ENCODE results near the gene ELMO3. TPM values are rescaled to one million over a fixed set of nuclear protein-coding genes. Genes with fewer than 3 reads are reported as not detected.

Gene ELMO3
- total and polyA plus RNA-seq, 2 of the 13 experiments (the other 11 are each of a cell fraction or from before 2014, with no cell fraction given), result 2.6 to 4.0 TPM

DNA sequence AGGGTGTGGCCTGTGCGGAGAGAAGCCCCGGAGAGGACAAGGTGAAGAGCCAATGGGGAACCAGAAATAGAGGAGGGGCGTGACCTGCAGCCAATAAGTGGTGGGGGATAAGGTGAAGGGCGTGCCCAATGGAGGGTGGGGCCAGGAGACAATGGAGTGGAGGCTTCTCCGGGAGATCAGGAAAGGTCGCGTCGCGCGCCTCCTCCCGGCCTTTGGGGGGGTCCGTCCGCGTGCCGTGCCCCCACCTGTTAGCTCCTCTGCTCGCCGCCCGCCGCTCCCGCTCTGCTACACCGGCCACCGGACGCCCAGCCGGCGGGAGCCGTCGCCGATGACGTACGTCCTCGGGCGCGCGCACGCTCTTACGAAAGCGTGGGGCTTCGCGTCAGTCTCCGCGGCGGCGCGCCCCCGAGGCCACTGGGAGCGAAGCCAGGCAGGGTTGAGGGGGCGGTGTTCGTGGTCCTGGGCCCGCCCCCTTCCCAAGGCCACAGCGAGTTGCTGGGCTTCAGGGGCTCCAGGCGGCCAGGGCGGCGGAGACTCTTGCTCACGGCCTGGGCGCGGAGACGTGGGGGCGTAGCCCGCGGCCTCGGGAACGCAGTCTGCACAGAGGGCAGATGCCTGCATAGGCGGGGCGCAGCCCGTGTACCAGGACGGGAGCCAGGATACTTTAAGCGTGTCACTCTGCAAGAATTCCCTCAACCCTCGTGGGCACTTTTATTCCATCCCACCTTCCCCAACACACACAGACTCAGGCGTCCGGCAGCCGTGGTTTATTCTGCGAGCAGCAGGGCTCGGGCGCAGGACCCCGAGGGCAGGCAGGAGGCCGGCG, 15.1 kb upstream of the ELMO3 start, which contains the start of gene MATCAP1 (continued):
- TF ChIP-seq ZC3H4 (CRISPR knock-in tag; IDR thresholded peaks at IDR 0.05; ENCODE audit: borderline replicate concordance), result no peak
- TF ChIP-seq, protein P1, sequence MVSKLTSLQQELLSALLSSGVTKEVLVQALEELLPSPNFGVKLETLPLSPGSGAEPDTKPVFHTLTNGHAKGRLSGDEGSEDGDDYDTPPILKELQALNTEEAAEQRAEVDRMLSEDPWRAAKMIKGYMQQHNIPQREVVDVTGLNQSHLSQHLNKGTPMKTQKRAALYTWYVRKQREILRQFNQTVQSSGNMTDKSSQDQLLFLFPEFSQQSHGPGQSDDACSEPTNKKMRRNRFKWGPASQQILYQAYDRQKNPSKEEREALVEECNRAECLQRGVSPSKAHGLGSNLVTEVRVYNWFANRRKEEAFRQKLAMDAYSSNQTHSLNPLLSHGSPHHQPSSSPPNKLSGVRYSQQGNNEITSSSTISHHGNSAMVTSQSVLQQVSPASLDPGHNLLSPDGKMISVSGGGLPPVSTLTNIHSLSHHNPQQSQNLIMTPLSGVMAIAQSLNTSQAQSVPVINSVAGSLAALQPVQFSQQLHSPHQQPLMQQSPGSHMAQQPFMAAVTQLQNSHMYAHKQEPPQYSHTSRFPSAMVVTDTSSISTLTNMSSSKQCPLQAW (CRISPR knock-in tag; IDR thresholded peaks at IDR 0.05), result no peak; the same call in 1 of the 2 replicates
- TF ChIP-seq ZNF552 (CRISPR knock-in tag; IDR thresholded peaks at IDR 0.05; ENCODE audit: borderline replicate concordance), result no peak
- TF ChIP-seq SKI (IDR thresholded peaks at IDR 0.05; ENCODE audit: partially characterized antibody), result peak; percentile 46
- TF ChIP-seq NFE2L1 (CRISPR knock-in tag; IDR thresholded peaks at IDR 0.05; ENCODE audit: borderline replicate concordance), result no peak
- no peak for TF ChIP-seq ZNF841 (CRISPR knock-in tag; IDR thresholded peaks at IDR 0.05; ENCODE audit: borderline replicate concordance)
- no peak for TF ChIP-seq PRPF4 (IDR thresholded peaks at IDR 0.05; ENCODE audit: low read depth, low read length, poor library complexity, severe bottlenecking)
- TF ChIP-seq, protein P2, sequence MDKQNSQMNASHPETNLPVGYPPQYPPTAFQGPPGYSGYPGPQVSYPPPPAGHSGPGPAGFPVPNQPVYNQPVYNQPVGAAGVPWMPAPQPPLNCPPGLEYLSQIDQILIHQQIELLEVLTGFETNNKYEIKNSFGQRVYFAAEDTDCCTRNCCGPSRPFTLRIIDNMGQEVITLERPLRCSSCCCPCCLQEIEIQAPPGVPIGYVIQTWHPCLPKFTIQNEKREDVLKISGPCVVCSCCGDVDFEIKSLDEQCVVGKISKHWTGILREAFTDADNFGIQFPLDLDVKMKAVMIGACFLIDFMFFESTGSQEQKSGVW (CRISPR knock-in tag; IDR thresholded peaks at IDR 0.05; ENCODE audit: borderline replicate concordance), result no peak
- peak; percentile 21; the same call in 1 of the 2 replicates for TF ChIP-seq ZNF292 (CRISPR knock-in tag; IDR thresholded peaks at IDR 0.05; ENCODE audit: borderline replicate concordance, low read depth)
- 0 out of 2 replicates have a peak, but pooled peaks have one; percentile 7 for TF ChIP-seq ZNF589 (CRISPR knock-in tag; conservative IDR thresholded peaks at IDR 0.05)
- TF ChIP-seq ZNF614 (CRISPR knock-in tag; IDR thresholded peaks at IDR 0.05; ENCODE audit: borderline replicate concordance), result peak; percentile 88
- peak; percentile 91 for TF ChIP-seq MIER2 (CRISPR knock-in tag; IDR thresholded peaks at IDR 0.05)
- TF ChIP-seq ZBTB3 (CRISPR knock-in tag; IDR thresholded peaks at IDR 0.05; ENCODE audit: borderline replicate concordance, low read depth), result 0 out of 2 replicates have a peak, but pooled peaks have one; percentile 76
- no peak for TF ChIP-seq NR2F6 (IDR thresholded peaks at IDR 0.05)
- TF ChIP-seq NR2F6 (CRISPR knock-in tag; IDR thresholded peaks at IDR 0.05), result no peak
- 0 out of 2 replicates have a peak, but pooled peaks have one; percentile 8 for TF ChIP-seq ZNF557 (CRISPR knock-in tag; IDR thresholded peaks at IDR 0.05)
- TF ChIP-seq RELA (CRISPR knock-in tag; IDR thresholded peaks at IDR 0.05), result no peak
- TF ChIP-seq MYNN (CRISPR knock-in tag; IDR thresholded peaks at IDR 0.05; ENCODE audit: low read depth), result no peak; the same call in 1 of the 2 replicates
- peak; percentile 80; the same call in 1 of the 2 replicates for TF ChIP-seq ZNF44 (CRISPR knock-in tag; IDR thresholded peaks at IDR 0.05)
- no peak for TF ChIP-seq ZNF180 (CRISPR knock-in tag; IDR thresholded peaks at IDR 0.05; ENCODE audit: borderline replicate concordance, low read depth)
- TF ChIP-seq KAT8 (CRISPR knock-in tag; IDR thresholded peaks at IDR 0.05), result peak; percentile 91
- TF ChIP-seq, protein P3, sequence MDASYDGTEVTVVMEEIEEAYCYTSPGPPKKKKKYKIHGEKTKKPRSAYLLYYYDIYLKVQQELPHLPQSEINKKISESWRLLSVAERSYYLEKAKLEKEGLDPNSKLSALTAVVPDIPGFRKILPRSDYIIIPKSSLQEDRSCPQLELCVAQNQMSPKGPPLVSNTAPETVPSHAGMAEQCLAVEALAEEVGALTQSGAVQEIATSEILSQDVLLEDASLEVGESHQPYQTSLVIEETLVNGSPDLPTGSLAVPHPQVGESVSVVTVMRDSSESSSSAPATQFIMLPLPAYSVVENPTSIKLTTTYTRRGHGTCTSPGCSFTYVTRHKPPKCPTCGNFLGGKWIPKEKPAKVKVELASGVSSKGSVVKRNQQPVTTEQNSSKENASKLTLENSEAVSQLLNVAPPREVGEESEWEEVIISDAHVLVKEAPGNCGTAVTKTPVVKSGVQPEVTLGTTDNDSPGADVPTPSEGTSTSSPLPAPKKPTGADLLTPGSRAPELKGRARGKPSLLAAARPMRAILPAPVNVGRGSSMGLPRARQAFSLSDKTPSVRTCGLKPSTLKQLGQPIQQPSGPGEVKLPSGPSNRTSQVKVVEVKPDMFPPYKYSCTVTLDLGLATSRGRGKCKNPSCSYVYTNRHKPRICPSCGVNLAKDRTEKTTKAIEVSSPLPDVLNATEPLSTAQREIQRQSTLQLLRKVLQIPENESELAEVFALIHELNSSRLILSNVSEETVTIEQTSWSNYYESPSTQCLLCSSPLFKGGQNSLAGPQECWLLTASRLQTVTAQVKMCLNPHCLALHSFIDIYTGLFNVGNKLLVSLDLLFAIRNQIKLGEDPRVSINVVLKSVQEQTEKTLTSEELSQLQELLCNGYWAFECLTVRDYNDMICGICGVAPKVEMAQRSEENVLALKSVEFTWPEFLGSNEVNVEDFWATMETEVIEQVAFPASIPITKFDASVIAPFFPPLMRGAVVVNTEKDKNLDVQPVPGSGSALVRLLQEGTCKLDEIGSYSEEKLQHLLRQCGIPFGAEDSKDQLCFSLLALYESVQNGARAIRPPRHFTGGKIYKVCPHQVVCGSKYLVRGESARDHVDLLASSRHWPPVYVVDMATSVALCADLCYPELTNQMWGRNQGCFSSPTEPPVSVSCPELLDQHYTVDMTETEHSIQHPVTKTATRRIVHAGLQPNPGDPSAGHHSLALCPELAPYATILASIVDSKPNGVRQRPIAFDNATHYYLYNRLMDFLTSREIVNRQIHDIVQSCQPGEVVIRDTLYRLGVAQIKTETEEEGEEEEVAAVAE (CRISPR knock-in tag; IDR thresholded peaks at IDR 0.05; ENCODE audit: borderline replicate concordance), result peak; percentile 23; the same call in 1 of the 2 replicates

Data from HepG2 (cell line).